Erythroblast (primary cell): ENCODE data around the gene STAT1.
"Not testable (repeated sequence)": the region's sequence is repeated elsewhere in the genome, so short reads cannot be mapped to it uniquely, and the experiment has no call there.

Source experiments
- GATA1 ChIP-seq: IDR thresholded peaks from 2 replicates; pipeline ENCODE4 v1.6.1; 2011; ENCODE audit warnings: low read depth, mild to moderate bottlenecking, control low read depth, low read length, moderate library complexity
- POLR2A ChIP-seq: IDR thresholded peaks from 2 replicates; pipeline ENCODE4 v1.6.1; 2011; ENCODE audit warnings: mild to moderate bottlenecking, low read length

DNA sequence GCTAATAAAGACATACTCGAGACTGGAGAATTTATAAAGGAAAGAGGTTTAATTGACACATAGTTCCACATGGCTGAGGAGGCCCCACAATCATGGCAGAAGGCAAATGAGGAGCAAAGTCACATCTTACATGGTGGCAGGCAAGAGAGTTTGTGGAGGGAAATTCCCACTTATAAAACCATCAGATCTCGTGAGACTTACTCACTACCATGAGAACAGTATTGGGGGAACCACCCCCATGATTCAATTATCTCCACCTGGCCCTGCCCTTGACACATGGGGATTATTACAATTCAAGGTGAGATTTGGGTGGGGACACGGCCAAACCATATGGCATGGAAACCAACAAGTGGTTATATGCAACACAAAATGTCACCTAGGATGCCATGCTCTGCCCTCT, 18.7 kb downstream of the STAT1 start:
- TF ChIP-seq POLR2A, GATA1: not testable (repeated sequence)
